K562 (cell line): ENCODE data around the gene GAB2. TPM values are rescaled to one million over a fixed set of nuclear protein-coding genes. Genes with fewer than 3 reads are reported as not detected.

Experiments
- BMI1 ChIP-seq: fragments of 150-350 bp; IDR thresholded peaks from 2 replicates; pipeline ENCODE4 v1.6.1; 2014; ENCODE audit warnings: low read length
- BRD4 ChIP-seq: fragments of 200-600 bp; sonication (generic); IDR thresholded peaks from 2 replicates; pipeline ENCODE4 v1.6.1; 2017; ENCODE audit warnings: inconsistent platforms
- GTF2A2 ChIP-seq: IDR thresholded peaks from 2 replicates; pipeline ENCODE4 v1.6.1; 2016; ENCODE audit warnings: mild to moderate bottlenecking, missing genetic modification characterization, missing compliant biosample characterization
- HEY1 ChIP-seq: fragments of 250-450 bp; sonication (Bioruptor Pico); IDR thresholded peaks from 2 replicates; pipeline ENCODE4 v1.5.0; 2020; ENCODE audit warnings: mild to moderate bottlenecking, moderate library complexity, borderline replicate concordance
- MBD2 ChIP-seq: sonication (generic); IDR thresholded peaks from 2 replicates; pipeline ENCODE4 v1.6.1; 2016; ENCODE audit warnings: low read depth, borderline replicate concordance
- NFE2 ChIP-seq: IDR thresholded peaks from 2 replicates; pipeline ENCODE4 v1.6.1; 2014; ENCODE audit warnings: antibody characterized with exemption, low read depth
- PHB2 ChIP-seq: fragments of 450-650 bp; IDR thresholded peaks from 2 replicates; pipeline ENCODE4 v1.6.1; 2017; ENCODE audit warnings: low read depth
- RCOR1 ChIP-seq, 2 experiments: IDR thresholded peaks; 2 replicates each; pipeline ENCODE4 v1.6.1; 2012; ENCODE audit warnings: low read depth in 2 of 2, low read length in 2 of 2, borderline replicate concordance in 1 of 2, improper control_type of control experiment in 1 of 2
- SPI1 ChIP-seq: IDR thresholded peaks from 2 replicates; pipeline ENCODE4 v1.6.1; 2011; ENCODE audit warnings: low read depth, low read length, control low read depth, borderline replicate concordance
- ZBTB34 ChIP-seq: fragments of 250-450 bp; sonication (Bioruptor Pico); IDR thresholded peaks from 2 replicates; pipeline ENCODE4 v1.8.0; 2021; ENCODE audit warnings: mild to moderate bottlenecking, moderate library complexity
- ZNF253 ChIP-seq: fragments of 250-450 bp; sonication (Bioruptor Pico); conservative IDR thresholded peaks from 2 replicates; pipeline ENCODE4 v1.6.1; 2021; ENCODE audit warnings: mild to moderate bottlenecking
- polyA plus RNA-seq, 8 experiments: library from polyadenylated mRNA; depleted of rRNA in 4 of 8; stranded (reverse) in 5 of 8; unstranded in 3 of 8; fragments of >200 nt; fragmentation: Nextera tagmentation in 2 of 8; fragmentation: Illumina TruSeq in 1 of 8; extraction: Ambion mirVana in 2 of 8; extraction: Trizol in 1 of 8; gene quantifications; 2 replicates each; pipeline versions ENCODE4 v1.2.1 to v1.2.3, GENCODE V29; 2011 to 2014; ENCODE audit warnings: inconsistent platforms in 1 of 8, missing spikeins in 1 of 8
- total RNA-seq, 7 experiments: library from RNA; depleted of rRNA in 6 of 7; stranded (reverse); fragments of >200 nt in 6 of 7; fragmentation: Illumina TruSeq in 2 of 7; extraction: Trizol in 2 of 7; gene quantifications; 2 replicates each; pipeline versions ENCODE4 v1.2.1 to v1.2.3, GENCODE V29; 2011 to 2021; ENCODE audit warnings: low replicate concordance in 1 of 7
- TF ChIP-seq, protein P1 (sequence below): fragments of 250-450 bp; sonication (Bioruptor Pico); IDR thresholded peaks from 2 replicates; pipeline ENCODE4 v1.8.0; 2022; ENCODE audit warnings: moderate library complexity, mild to moderate bottlenecking, inconsistent platforms
- TF ChIP-seq, protein P2 (sequence below), 3 experiments: fragments of 200-800 bp in 1 of 3; fragments of 250-450 bp in 1 of 3; fragments of 450-650 bp in 1 of 3; sonication (Bioruptor Pico) in 1 of 3; sonication (Bioruptor generic) in 1 of 3; formaldehyde crosslinking in 1 of 3; IDR thresholded peaks; 2 replicates each; pipeline versions ENCODE4 v1.6.1 to v1.8.0; 2016 to 2022; ENCODE audit warnings: mild to moderate bottlenecking in 2 of 3, missing genetic modification characterization in 2 of 3, missing compliant biosample characterization in 1 of 3, moderate library complexity in 1 of 3

GAB2 gene
- total and polyA plus RNA-seq, 9 of the 15 experiments (the other 6 are each of a cell fraction or from before 2014, with no cell fraction given) = 2.3 to 35.2 (median 16.1) TPM

- no peak for TF ChIP-seq ZBTB34 (CRISPR knock-in tag)
- no peak for TF ChIP-seq GTF2A2 (tag)
- TF ChIP-seq MBD2 = peak; percentile 32; the same call in 1 of the 2 replicates
- TF ChIP-seq SPI1 = peak; percentile 86
- TF ChIP-seq, protein P1, sequence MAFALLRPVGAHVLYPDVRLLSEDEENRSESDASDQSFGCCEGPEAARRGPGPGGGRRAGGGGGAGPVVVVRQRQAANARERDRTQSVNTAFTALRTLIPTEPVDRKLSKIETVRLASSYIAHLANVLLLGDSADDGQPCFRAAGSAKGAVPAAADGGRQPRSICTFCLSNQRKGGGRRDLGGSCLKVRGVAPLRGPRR (CRISPR knock-in tag) = no peak
- TF ChIP-seq BRD4 = no peak
- no peak for TF ChIP-seq PHB2
- TF ChIP-seq RCOR1 (IDR thresholded peaks at IDR 0.05; ENCODE audit: borderline replicate concordance in 1 of 2, low read depth in 2 of 2, low read length in 2 of 2) = peak; percentile 13 to 58; a peak in 2 of 4 replicates
- TF ChIP-seq BMI1 = no peak
- TF ChIP-seq, protein P2, sequence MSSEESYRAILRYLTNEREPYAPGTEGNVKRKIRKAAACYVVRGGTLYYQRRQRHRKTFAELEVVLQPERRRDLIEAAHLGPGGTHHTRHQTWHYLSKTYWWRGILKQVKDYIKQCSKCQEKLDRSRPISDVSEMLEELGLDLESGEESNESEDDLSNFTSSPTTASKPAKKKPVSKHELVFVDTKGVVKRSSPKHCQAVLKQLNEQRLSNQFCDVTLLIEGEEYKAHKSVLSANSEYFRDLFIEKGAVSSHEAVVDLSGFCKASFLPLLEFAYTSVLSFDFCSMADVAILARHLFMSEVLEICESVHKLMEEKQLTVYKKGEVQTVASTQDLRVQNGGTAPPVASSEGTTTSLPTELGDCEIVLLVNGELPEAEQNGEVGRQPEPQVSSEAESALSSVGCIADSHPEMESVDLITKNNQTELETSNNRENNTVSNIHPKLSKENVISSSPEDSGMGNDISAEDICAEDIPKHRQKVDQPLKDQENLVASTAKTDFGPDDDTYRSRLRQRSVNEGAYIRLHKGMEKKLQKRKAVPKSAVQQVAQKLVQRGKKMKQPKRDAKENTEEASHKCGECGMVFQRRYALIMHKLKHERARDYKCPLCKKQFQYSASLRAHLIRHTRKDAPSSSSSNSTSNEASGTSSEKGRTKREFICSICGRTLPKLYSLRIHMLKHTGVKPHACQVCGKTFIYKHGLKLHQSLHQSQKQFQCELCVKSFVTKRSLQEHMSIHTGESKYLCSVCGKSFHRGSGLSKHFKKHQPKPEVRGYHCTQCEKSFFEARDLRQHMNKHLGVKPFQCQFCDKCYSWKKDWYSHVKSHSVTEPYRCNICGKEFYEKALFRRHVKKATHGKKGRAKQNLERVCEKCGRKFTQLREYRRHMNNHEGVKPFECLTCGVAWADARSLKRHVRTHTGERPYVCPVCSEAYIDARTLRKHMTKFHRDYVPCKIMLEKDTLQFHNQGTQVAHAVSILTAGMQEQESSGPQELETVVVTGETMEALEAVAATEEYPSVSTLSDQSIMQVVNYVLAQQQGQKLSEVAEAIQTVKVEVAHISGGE (CRISPR knock-in tag; IDR thresholded peaks at IDR 0.05) = peak in 1 of 3 experiments; percentile 64; a peak in 2 of 6 replicates
- peak; percentile 85 for TF ChIP-seq NFE2
- TF ChIP-seq HEY1 (CRISPR knock-in tag) = no peak
- no peak for TF ChIP-seq ZNF253 (CRISPR knock-in tag)
Measured at GRCh38 chr11:78416285-78417174, 1.1 kb downstream of the GAB2 start (continued).
